Medulla oblongata (tissue), 1 donor: Measurements from ENCODE around the gene NMNAT3.

Experiments used
- DNase-seq: peaks from one replicate; pipeline ENCODE4 v3.0.0-alpha.2; 2015; ENCODE audit errors: extremely low spot score

The NMNAT3 gene

GRCh38 chr3:139521144-139521543 is 156.6 kb downstream of the NMNAT3 start:
- DNase-seq, result no peak

GRCh38 chr3:139519998-139520737 is 157.6 kb downstream of the NMNAT3 start:
- peak; percentile 53 for DNase-seq

GRCh38 chr3:139518926-139519842 is 158.6 kb downstream of the NMNAT3 start:
- DNase-seq, result no peak

- DNase-seq, result no peak
Observed at GRCh38 chr3:139518306-139518705, 159.5 kb downstream of the NMNAT3 start.

- DNase-seq, result no peak
Observed at GRCh38 chr3:139517321-139518065, 160.3 kb downstream of the NMNAT3 start.

GRCh38 chr3:139514741-139515140 is 163.0 kb downstream of the NMNAT3 start:
- no peak for DNase-seq
